ENCODE data around the gene SSB. TPM values are rescaled to one million over a fixed set of nuclear protein-coding genes. Genes with fewer than 3 reads are reported as not detected.
"Not testable (repeated sequence)": the region's sequence is repeated elsewhere in the genome, so short reads cannot be mapped to it uniquely, and the experiment has no call there.

Gene SSB
- polyA plus RNA-seq = 124 TPM
- long read RNA-seq, donor 1, transcript SSB-201 (12 exons, 1,709 nt) = major isoform, 24 of 53 reads
- long read RNA-seq, donor 1, partial matches to known transcripts = 23 of 53 reads
- long read RNA-seq, donor 1, other reads (novel, unspliced or antisense) = 0 of 53 reads
- long read RNA-seq, donor 2, transcript SSB-201 (12 exons, 1,709 nt) = major isoform, 24 of 187 reads
- long read RNA-seq, donor 2, transcript SSB-206 (4 exons, 619 nt) = minor isoform, 10 of 187 reads
- long read RNA-seq, donor 2, transcript SSB-212 (2 exons, 392 nt) = minor isoform, 6 of 187 reads
- long read RNA-seq, donor 2, partial matches to known transcripts = 145 of 187 reads
- long read RNA-seq, donor 2, other reads (novel, unspliced or antisense) = 0 of 187 reads
- long read RNA-seq, donor 3 = 0 reads
- long read RNA-seq, donor 4, partial matches to known transcripts = 0 of 6 reads
- long read RNA-seq, donor 4, other reads (novel, unspliced or antisense) = 0 of 6 reads
- long read RNA-seq, donor 5, transcript SSB-201 (12 exons, 1,709 nt) = major isoform, 21 of 62 reads
- long read RNA-seq, donor 5, partial matches to known transcripts = 34 of 62 reads
- long read RNA-seq, donor 5, other reads (novel, unspliced or antisense) = 0 of 62 reads
- long read RNA-seq, donor 6, transcript SSB-201 (12 exons, 1,709 nt) = minor isoform, 8 of 272 reads
- long read RNA-seq, donor 6, transcript SSB-212 (2 exons, 392 nt) = major isoform, 11 of 272 reads
- long read RNA-seq, donor 6, transcript SSB-206 (4 exons, 619 nt) = minor isoform, 6 of 272 reads
- long read RNA-seq, donor 6, partial matches to known transcripts = 187 of 272 reads
- long read RNA-seq, donor 6, other reads (novel, unspliced or antisense) = 55 of 272 reads
- long read RNA-seq, donor 7, transcript SSB-212 (2 exons, 392 nt) = minor isoform, 10 of 106 reads
- long read RNA-seq, donor 7, transcript SSB-201 (12 exons, 1,709 nt) = major isoform, 14 of 106 reads
- long read RNA-seq, donor 7, partial matches to known transcripts = 78 of 106 reads
- long read RNA-seq, donor 7, other reads (novel, unspliced or antisense) = 0 of 106 reads
- long read RNA-seq, donor 8, transcript SSB-201 (12 exons, 1,709 nt) = major isoform, 31 of 234 reads
- long read RNA-seq, donor 8, transcript SSB-212 (2 exons, 392 nt) = minor isoform, 18 of 234 reads
- long read RNA-seq, donor 8, transcript SSB-206 (4 exons, 619 nt) = minor isoform, 5 of 234 reads
- long read RNA-seq, donor 8, partial matches to known transcripts = 177 of 234 reads
- long read RNA-seq, donor 8, other reads (novel, unspliced or antisense) = 0 of 234 reads
- long read RNA-seq, donor 9, transcript SSB-201 (12 exons, 1,709 nt) = minor isoform, 17 of 375 reads
- long read RNA-seq, donor 9, transcript SSB-206 (4 exons, 619 nt) = minor isoform, 10 of 375 reads
- long read RNA-seq, donor 9, transcript SSB-212 (2 exons, 392 nt) = major isoform, 38 of 375 reads
- long read RNA-seq, donor 9, partial matches to known transcripts = 221 of 375 reads
- long read RNA-seq, donor 9, other reads (novel, unspliced or antisense) = 86 of 375 reads
- long read RNA-seq, donor 10, transcript SSB-201 (12 exons, 1,709 nt) = major isoform, 22 of 306 reads
- long read RNA-seq, donor 10, transcript SSB-212 (2 exons, 392 nt) = minor isoform, 15 of 306 reads
- long read RNA-seq, donor 10, partial matches to known transcripts = 177 of 306 reads
- long read RNA-seq, donor 10, other reads (novel, unspliced or antisense) = 87 of 306 reads
- long read RNA-seq, donor 11, transcript SSB-212 (2 exons, 392 nt) = minor isoform, 12 of 165 reads
- long read RNA-seq, donor 11, transcript SSB-201 (12 exons, 1,709 nt) = major isoform, 18 of 165 reads
- long read RNA-seq, donor 11, partial matches to known transcripts = 127 of 165 reads
- long read RNA-seq, donor 11, other reads (novel, unspliced or antisense) = 0 of 165 reads

- no peaks in the 10 kb centered on the region for H3K27me3 ChIP-seq (ENCODE audit: control insufficient read depth, insufficient read depth, low read length)
- no peaks in the 10 kb centered on the region for H3K9me3 ChIP-seq (ENCODE audit: control insufficient read depth, low read depth, low read length)
- peak within 1 kb of the TSS; percentile 54 for H3K27ac ChIP-seq (ENCODE audit: low read length)
- DNase-seq = peak; percentile 90 to 93
- H3K4me3 ChIP-seq (ENCODE audit: low read length) = peak within 1 kb of the TSS; percentile 59
- WGBS (ENCODE audit: insufficient coverage, low lambda C conversion rate) = no CpG with 5 or more reads among the region's 67 CpGs
- peaks cover 15% of the 10 kb centered on the region for H3K36me3 ChIP-seq (ENCODE audit: control insufficient read depth, insufficient read depth, low read length)
- no peaks in the 10 kb centered on the region for H3K4me1 ChIP-seq (ENCODE audit: control insufficient read depth, insufficient read depth, low read length)
These were observed at the start of gene SSB for GRCh38 chr2:169798718-169799592. Gene SSB (plus strand): TSS chr2:169798871. CDS start chr2:169800961, 2,090 bp downstream.

- no CpG with 5 or more reads among the region's 3 CpGs for WGBS (ENCODE audit: insufficient coverage, low lambda C conversion rate)
- no peaks in the 10 kb centered on the region for H3K4me1 ChIP-seq (ENCODE audit: control insufficient read depth, insufficient read depth, low read length)
- peaks cover 25% of the 10 kb centered on the region for H3K36me3 ChIP-seq (ENCODE audit: control insufficient read depth, insufficient read depth, low read length)
These were observed 45.9 kb upstream of the SSB start for GRCh38 chr2:169752752-169753151.

GRCh38 chr2:169755083-169755870, 43.4 kb upstream of the SSB start:
- DNase-seq = peak in 1 of 2 donors; percentile 44
- H3K9me3 ChIP-seq (ENCODE audit: control insufficient read depth, low read depth, low read length) = no peaks in the 10 kb centered on the region
- peaks cover 5% of the 10 kb centered on the region for H3K36me3 ChIP-seq (ENCODE audit: control insufficient read depth, insufficient read depth, low read length)
- H3K4me3 ChIP-seq (ENCODE audit: low read length) = no peak overlapping the region
- H3K27ac ChIP-seq (ENCODE audit: low read length) = no peak overlapping the region
- H3K27me3 ChIP-seq (ENCODE audit: control insufficient read depth, insufficient read depth, low read length) = no peaks in the 10 kb centered on the region
- H3K4me1 ChIP-seq (ENCODE audit: control insufficient read depth, insufficient read depth, low read length) = no peaks in the 10 kb centered on the region
- 50% methylated on average over 1 of the region's 6 CpGs for WGBS (ENCODE audit: insufficient coverage, low lambda C conversion rate)

More at GRCh38 chr2:169752752-169753151, 45.9 kb upstream of the SSB start:
- Histone ChIP-seq H3K9me3 (ENCODE audit: control insufficient read depth, low read depth, low read length) (no peaks in the 10 kb centered on the region), H3K27ac (ENCODE audit: low read length) (no peak overlapping the region), H3K27me3 (ENCODE audit: control insufficient read depth, insufficient read depth, low read length) (no peaks in the 10 kb centered on the region), H3K4me3 (ENCODE audit: low read length) (no peak overlapping the region)
- no peak for DNase-seq

- H3K9me3 ChIP-seq (ENCODE audit: control insufficient read depth, low read depth, low read length) = no peaks in the 10 kb centered on the region
- H3K27me3 ChIP-seq (ENCODE audit: control insufficient read depth, insufficient read depth, low read length) = no peaks in the 10 kb centered on the region
- no peak for DNase-seq
- no CpG with 5 or more reads among the region's 4 CpGs for WGBS (ENCODE audit: insufficient coverage, low lambda C conversion rate)
- no peak overlapping the region for H3K27ac ChIP-seq (ENCODE audit: low read length)
- H3K36me3 ChIP-seq (ENCODE audit: control insufficient read depth, insufficient read depth, low read length) = peaks cover 5% of the 10 kb centered on the region
- peaks cover 2% of the 10 kb centered on the region for H3K4me1 ChIP-seq (ENCODE audit: control insufficient read depth, insufficient read depth, low read length)
- no peak overlapping the region for H3K4me3 ChIP-seq (ENCODE audit: low read length)
These were observed 42.3 kb upstream of the SSB start for GRCh38 chr2:169756342-169756741.

- H3K4me3 ChIP-seq (ENCODE audit: low read length) = no peak overlapping the region
- no peak overlapping the region for H3K27ac ChIP-seq (ENCODE audit: low read length)
- H3K27me3 ChIP-seq (ENCODE audit: control insufficient read depth, insufficient read depth, low read length) = no peaks in the 10 kb centered on the region
- H3K4me1 ChIP-seq (ENCODE audit: control insufficient read depth, insufficient read depth, low read length) = peaks cover 11% of the 10 kb centered on the region
- H3K9me3 ChIP-seq (ENCODE audit: control insufficient read depth, low read depth, low read length) = no peaks in the 10 kb centered on the region
- no peak for DNase-seq
- WGBS (ENCODE audit: insufficient coverage, low lambda C conversion rate) = 100% methylated on average over 1 of the region's 3 CpGs
- no peaks in the 10 kb centered on the region for H3K36me3 ChIP-seq (ENCODE audit: control insufficient read depth, insufficient read depth, low read length)
These were observed 41.3 kb upstream of the SSB start for GRCh38 chr2:169757356-169757755.

- Histone ChIP-seq H3K9me3 (ENCODE audit: control insufficient read depth, low read depth, low read length) (no peaks in the 10 kb centered on the region), H3K27ac (ENCODE audit: low read length) (no peak overlapping the region), H3K4me1 (ENCODE audit: control insufficient read depth, insufficient read depth, low read length) (peaks cover 13% of the 10 kb centered on the region), H3K4me3 (ENCODE audit: low read length) (no peak overlapping the region), H3K36me3 (ENCODE audit: control insufficient read depth, insufficient read depth, low read length) (no peaks in the 10 kb centered on the region), H3K27me3 (ENCODE audit: control insufficient read depth, insufficient read depth, low read length) (no peaks in the 10 kb centered on the region)
- no peak for DNase-seq
- WGBS (ENCODE audit: insufficient coverage, low lambda C conversion rate) = 88% methylated on average over 1 of the region's 2 CpGs
These were observed 40.9 kb upstream of the SSB start for GRCh38 chr2:169757778-169758177.

GRCh38 chr2:169759987-169760386, 38.7 kb upstream of the SSB start:
- WGBS (ENCODE audit: insufficient coverage, low lambda C conversion rate) = 0% methylated on average over 1 of the region's 7 CpGs
- Histone ChIP-seq H3K27ac (ENCODE audit: low read length) (no peak overlapping the region), H3K9me3 (ENCODE audit: control insufficient read depth, low read depth, low read length) (no peaks in the 10 kb centered on the region), H3K4me1 (ENCODE audit: control insufficient read depth, insufficient read depth, low read length) (peaks cover 13% of the 10 kb centered on the region), H3K36me3 (ENCODE audit: control insufficient read depth, insufficient read depth, low read length) (no peaks in the 10 kb centered on the region), H3K27me3 (ENCODE audit: control insufficient read depth, insufficient read depth, low read length) (no peaks in the 10 kb centered on the region), H3K4me3 (ENCODE audit: low read length) (no peak overlapping the region)
- DNase-seq = no peak

- H3K27me3 ChIP-seq (ENCODE audit: control insufficient read depth, insufficient read depth, low read length); DNase-seq; H3K4me3 ChIP-seq (ENCODE audit: low read length); H3K9me3 ChIP-seq (ENCODE audit: control insufficient read depth, low read depth, low read length); H3K36me3 ChIP-seq (ENCODE audit: control insufficient read depth, insufficient read depth, low read length): not testable (repeated sequence)
- Histone ChIP-seq H3K4me1 (ENCODE audit: control insufficient read depth, insufficient read depth, low read length) (peaks cover 13% of the 10 kb centered on the region), H3K27ac (ENCODE audit: low read length) (peak overlapping the region; percentile 79)
- WGBS (ENCODE audit: insufficient coverage, low lambda C conversion rate) = no CpG with 5 or more reads among the region's 3 CpGs
These were observed 37.9 kb upstream of the SSB start for GRCh38 chr2:169760798-169761197.
